ENCODE results near the gene WNT7A. TPM values are rescaled to one million over a fixed set of nuclear protein-coding genes. Genes with fewer than 3 reads are reported as not detected.

WNT7A gene
- total RNA-seq, 1 experiment from 2014 or later = not detected

DNA sequence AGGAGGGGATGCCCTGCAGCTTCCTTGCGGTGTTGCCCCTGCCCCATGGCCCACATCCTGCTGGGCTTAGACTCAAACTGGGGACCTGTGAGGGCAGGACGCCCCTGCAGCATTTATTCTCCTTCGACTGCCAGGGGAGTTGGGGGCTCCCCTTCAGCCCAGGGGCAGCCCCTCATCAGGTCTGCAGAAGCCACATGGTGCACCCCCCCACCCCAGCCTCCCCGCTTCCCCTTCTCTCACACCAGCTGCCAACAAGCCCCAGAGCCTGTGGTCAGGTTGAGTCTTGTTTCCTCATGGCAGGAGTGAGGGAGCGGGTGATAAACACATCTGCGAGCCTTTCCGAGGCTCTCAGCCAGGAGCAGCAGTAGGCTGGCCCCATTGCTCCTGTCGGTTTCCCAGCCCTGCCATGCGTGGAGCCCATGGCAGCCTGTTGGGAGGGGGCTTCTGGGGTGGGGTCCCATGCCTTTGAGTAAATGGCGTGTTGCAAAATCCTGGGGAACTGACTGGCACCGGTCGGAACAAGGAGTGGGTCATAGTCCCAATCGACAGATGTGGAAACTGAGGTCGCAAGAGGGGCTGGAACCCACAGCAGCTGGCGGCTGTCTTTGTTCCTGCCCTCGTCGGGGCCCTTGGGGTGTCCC lies 27.8 kb downstream of the WNT7A start:
- no peak for DNase-seq (ENCODE audit: low spot score)
- in situ Hi-C loops (cut with HindIII; ENCODE audit: low sequenced_read_pairs) = no loop called here

DNA sequence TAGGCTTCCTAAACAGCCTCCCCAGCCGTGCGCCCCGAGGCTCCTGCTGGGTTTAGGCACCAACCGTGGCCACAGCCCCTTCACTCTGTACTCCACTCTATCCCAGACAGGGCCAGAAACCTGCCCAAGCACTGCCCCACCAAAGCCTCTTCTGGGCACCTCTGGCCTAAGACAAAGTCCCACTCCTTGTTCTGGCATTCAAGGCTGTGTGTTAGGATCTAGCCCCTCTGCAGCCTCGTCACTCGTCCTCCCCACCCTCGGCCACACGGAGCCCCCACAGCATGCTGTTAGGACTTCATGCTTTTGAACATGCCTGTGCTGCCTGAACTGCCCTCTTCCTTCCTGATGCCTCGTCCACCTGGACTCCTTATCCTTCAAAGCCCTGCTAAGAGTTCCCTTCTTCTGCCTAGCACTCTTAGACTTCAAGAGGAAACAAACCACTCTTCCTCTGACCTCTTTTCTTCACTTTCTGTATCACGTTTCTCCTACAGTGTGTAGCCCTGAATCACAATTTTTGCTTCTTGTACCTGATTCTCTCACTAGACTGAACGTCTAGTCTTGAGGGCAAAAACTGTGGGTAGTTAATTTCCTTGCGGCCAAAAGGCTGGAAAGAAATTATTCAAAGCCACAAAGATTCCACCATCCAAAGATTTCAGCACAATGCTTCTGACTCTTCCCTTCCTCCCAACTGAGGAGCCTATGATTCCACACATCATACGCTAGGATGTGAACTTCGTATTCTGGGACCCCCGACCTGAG lies 28.6 kb downstream of the WNT7A start:
- in situ Hi-C loops (cut with HindIII; ENCODE audit: low sequenced_read_pairs) = no loop called here
- DNase-seq (ENCODE audit: low spot score) = no peak

DNA sequence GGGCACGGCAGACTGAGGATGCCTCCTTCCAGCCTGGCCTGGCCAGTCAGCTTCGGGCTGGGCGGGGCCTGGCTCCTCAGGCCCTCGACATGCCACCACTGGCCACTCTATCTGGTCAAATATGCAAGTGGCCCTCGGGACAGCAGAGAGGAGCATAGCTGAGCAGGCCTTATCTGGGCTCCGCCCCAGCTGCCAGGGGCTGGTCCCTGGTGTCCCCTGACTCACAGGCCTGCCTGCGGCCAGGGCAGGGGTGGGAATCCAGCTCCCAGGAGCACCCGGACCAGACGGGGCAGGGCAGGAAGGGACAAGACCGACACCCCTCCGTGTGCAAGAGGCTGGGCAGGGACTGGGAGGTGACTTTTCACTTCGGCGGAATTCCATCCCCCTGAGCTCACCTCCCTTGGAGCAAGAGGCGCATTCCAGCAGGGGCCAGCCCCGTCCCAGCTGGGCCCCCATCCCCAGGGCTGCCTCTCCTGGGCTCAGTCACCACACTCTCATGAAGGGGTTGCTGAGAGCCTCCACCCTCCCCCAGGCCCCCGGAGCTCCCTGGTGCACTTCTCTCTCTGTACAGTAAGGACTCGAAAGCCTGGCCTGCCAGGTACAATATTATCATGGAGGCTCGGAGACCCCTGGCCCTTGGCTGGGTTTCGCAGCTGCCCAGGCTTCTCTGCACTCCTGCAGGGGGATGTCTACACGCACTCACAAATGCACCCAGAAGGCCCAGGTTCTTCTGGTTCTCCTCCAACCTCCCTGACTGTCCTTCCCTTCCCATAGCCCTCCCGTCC lies 29.5 kb downstream of the WNT7A start:
- DNase-seq (ENCODE audit: low spot score) = no peak
- in situ Hi-C loops (cut with HindIII; ENCODE audit: low sequenced_read_pairs) = no loop called here

- in situ Hi-C loops (cut with HindIII; ENCODE audit: low sequenced_read_pairs) = no loop called here
- DNase-seq (ENCODE audit: low spot score) = no peak
These were observed 30.9 kb downstream of the WNT7A start for GRCh38 chr3:13849018-13849417.

DNA sequence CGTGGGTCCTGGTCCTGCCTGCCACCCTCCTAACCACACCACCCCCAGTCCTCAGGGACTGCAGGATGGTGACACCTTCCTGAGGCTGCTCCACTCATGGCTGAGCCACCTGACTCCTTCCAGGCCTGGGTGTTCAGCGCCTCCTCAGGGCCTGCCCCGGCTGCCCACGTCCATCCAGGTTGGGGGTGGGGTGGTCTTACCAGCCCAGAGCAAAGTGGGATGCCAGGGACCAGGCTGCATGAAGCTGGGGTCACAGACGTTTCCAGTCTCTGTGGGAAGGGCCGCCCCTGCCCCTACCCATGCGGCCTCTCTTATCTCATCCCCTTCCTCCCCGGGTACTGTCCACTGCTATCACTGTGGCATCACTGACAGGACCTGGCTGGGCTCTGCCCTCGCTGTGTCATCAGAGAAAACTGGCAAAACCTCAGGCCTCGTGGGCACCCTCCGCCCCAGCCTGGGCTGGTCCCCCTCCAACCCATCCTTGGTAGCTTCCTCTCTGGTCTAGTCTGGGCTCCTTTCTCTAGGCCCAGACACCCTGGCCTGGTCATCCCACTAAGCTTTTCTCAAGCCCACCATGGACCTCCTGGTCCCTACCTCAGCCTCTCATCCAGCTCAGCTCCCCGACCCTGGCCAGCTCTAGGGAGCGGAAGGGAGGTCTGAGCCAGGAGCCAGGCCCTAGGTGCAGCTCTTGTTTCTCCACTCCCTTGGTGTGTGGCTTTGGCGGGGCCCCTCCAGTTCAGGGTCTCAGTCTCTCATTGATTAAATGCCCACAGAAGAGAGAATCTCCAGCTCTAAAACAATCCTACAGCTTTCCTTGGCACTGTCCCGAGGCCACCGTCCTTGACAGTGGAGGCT lies 32.9 kb downstream of the WNT7A start:
- in situ Hi-C loops (cut with HindIII; ENCODE audit: low sequenced_read_pairs) = no loop called here
- no peak for DNase-seq (ENCODE audit: low spot score)

DNA sequence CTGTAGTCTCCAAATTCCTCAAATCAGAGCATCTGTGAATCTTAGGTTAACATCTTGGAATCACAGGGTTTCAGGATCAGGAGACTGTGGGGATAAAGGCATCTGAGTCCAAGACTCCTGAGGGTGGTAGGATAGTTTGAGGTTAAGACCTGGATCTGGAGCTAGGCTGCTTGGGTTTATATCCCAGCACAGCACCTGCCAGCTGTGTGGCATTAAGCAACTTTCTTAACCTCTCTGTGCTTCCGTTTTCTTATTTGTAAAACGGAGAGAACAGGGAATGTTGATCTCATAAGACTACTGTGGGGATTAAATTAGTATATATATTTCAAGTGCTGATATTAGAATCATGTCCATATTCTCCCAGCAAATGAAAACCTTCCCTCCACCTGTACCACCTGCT lies 33.6 kb downstream of the WNT7A start:
- DNase-seq (ENCODE audit: low spot score) = no peak
- in situ Hi-C loops (cut with HindIII; ENCODE audit: low sequenced_read_pairs) = no loop called here

DNA sequence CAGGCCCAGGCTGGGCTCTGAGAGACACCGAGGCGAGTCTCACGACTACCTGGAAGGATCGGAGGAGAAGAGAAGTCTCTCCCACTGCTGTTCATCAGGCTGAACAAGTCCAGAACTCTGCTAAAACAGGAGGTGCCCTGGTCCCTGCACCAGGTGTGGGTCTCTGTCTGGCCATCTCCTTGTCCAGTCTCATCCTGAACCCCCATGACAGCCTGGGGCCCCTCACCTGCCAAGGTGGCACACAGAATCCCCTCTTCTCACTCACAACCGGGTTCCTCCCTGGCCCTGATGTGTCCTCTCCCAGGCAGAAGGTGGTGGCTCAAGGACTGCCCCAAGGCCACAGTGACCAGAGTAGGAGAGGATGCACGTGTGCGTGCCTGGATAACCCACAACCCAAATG lies 34.1 kb downstream of the WNT7A start:
- in situ Hi-C loops (cut with HindIII; ENCODE audit: low sequenced_read_pairs) = no loop called here
- no peak for DNase-seq (ENCODE audit: low spot score)

DNA sequence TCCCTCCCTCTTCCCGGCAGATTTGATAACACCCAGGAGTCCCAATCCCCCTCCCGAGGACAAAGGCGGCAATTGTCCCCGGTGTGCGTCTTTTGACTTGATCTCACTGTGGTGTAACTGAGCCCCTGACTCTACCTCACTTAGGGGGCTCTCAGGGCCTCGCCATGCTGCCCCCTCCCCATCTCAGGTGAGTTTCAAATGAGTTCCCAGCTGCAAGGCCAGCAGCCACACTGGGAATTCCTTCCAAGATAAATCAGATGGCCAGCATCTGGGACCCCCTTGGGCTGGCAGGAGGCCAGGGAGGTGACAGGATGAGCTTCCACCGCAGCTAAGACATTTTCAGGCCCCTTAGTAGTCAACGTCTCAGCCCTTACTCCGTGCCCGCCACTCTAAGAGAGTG lies 35.0 kb downstream of the WNT7A start:
- in situ Hi-C loops (cut with HindIII; ENCODE audit: low sequenced_read_pairs) = no loop called here
- DNase-seq (ENCODE audit: low spot score) = no peak

DNA sequence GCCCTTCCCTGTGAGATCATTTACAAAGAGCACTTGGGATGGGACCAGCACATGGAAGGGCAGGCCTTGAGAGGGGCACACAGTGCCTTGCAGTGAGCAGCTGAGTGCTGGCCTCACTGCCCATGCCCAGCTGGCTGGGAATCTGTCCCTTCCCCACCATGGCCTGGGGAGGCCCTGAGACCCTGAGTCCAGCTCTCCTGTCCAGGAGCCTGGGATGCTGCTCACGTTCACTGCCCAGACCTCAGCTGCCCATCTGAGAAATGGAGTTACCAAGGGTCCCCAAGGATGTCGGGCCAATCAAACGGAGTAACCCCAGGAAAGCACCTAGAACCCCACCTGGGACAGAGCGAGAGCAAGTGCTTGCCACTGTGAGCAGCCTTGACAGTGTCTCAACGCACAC lies 35.6 kb downstream of the WNT7A start:
- no peak for DNase-seq (ENCODE audit: low spot score)
- in situ Hi-C loops (cut with HindIII; ENCODE audit: low sequenced_read_pairs) = no loop called here

DNA sequence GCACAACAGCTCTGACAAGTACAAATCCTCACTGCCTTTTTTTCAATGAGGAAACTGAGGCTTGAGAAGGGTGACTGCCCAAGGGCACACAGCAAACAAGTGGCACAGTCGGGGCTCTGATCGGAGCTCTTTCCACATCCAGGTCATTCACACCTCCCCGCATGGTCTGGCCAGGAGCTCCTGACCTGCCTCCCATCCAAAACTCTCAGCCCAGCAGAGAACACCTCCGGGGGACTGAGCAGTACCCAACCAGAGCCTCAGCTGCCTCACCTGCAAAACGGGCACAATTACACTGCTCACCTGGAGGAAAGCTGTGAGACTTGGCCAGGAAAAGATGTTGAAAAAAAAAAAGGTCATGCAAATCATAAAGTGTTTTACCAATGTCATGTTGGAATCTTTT lies 36.5 kb downstream of the WNT7A start:
- no peak for DNase-seq (ENCODE audit: low spot score)
- in situ Hi-C loops (cut with HindIII; ENCODE audit: low sequenced_read_pairs) = no loop called here

- in situ Hi-C loops (cut with HindIII; ENCODE audit: low sequenced_read_pairs) = no loop called here
These were observed 37.6 kb downstream of the WNT7A start for GRCh38 chr3:13842226-13842625.

DNA sequence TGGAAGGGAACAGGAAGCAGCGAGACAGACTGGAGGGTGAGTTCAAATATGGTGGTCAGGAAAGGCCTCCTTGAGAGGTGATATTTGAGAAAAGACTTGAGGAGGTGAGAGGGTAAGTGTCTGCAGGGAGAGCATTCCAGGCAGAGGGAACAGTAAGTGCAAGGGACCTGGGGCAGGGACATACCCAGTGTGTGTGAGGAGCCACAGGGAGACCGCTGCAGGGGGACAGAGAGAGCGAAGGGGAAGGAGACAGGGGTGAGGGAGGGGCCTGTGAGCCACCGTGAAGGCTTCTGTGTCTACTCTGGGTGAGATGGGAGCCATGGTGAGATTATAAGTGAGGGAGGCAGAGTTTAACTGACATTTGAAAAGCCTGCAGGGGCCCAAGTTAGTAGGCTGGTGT lies 38.0 kb downstream of the WNT7A start:
- DNase-seq (ENCODE audit: low spot score) = no peak
- in situ Hi-C loops (cut with HindIII; ENCODE audit: low sequenced_read_pairs) = no loop called here

More at GRCh38 chr3:13842226-13842625, 37.6 kb downstream of the WNT7A start:
- no peak for DNase-seq (ENCODE audit: low spot score)

- in situ Hi-C loops (cut with HindIII; ENCODE audit: low sequenced_read_pairs) = no loop called here
- DNase-seq (ENCODE audit: low spot score) = no peak
These were observed 38.7 kb downstream of the WNT7A start for GRCh38 chr3:13841141-13841540.

DNA sequence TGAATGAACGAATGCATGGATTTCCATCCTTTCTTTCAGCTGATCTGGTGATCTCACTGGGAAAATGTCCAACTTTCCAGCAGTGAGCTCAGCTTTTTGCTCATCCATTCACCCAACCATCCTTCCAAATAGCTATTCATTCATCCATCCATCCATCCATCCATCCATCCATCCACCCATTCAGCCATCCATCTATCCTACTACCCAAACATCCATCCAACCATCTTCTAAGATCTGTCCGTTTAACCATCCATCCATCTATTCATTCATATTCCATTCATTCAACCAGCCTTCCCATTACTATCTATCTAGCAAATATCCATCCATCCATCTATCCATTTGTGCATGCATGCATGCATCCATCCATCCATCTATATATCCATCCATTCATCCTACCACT lies 39.4 kb downstream of the WNT7A start:
- in situ Hi-C loops (cut with HindIII; ENCODE audit: low sequenced_read_pairs) = no loop called here

GRCh38 chr3:13839726-13840340 lies 40.0 kb downstream of the WNT7A start:
- DNase-seq (ENCODE audit: low spot score) = no peak
- in situ Hi-C loops (cut with HindIII; ENCODE audit: low sequenced_read_pairs) = no loop called here

More for the DNA sequence above, 39.4 kb downstream of the WNT7A start:
- DNase-seq (ENCODE audit: low spot score) = no peak

GRCh38 chr3:13839253-13839652 lies 40.6 kb downstream of the WNT7A start:
- no peak for DNase-seq (ENCODE audit: low spot score)
- in situ Hi-C loops (cut with HindIII; ENCODE audit: low sequenced_read_pairs) = no loop called here

DNA sequence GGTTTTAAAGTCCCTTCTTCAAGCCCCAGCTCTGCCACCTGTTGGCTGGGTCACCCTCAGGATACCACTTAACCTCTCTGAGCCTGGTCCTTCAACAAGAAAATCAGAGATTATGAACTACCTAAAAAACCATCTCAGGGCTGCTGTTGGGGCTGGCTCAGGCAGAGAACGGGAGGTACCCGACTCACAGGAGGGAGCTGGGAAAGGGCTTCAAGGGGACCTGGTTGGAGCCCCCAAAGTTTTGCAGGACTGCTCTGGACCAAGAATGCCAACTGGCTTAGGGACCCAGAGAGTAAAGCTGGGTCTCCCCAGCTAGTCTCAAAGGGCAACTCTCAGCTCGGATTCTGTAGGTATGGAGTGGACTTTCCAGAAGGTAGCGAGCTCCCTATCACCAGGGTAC lies 41.5 kb downstream of the WNT7A start:
- in situ Hi-C loops (cut with HindIII; ENCODE audit: low sequenced_read_pairs) = no loop called here
- DNase-seq (ENCODE audit: low spot score) = no peak

DNA sequence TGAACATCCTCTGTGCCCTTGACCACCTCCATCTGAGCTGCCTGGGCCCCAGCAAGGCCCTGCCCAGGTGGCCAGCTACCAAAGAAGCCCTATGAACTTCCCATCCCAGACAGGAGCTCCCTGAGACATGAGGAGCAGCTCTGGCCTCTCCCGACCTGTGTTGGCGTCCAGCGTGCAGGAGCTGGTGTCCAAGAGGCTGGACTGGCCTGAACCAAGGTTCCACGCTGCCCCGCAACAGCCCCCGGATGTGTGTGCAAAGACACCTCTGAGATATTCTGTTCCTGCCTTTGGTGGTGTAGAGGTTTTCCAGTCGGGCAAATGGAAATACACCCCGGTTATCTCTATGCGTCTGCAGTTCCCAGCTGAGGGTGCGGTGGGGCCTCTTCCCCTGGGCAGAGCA lies 42.1 kb downstream of the WNT7A start:
- in situ Hi-C loops (cut with HindIII; ENCODE audit: low sequenced_read_pairs) = no loop called here
- no peak for DNase-seq (ENCODE audit: low spot score)

Data from G401 (cell line).